PFSK-1 (cell line): ENCODE measurements around the gene PLEK.

ENCODE experiments used
- FOXP2 ChIP-seq: optimal IDR thresholded peaks from 2 replicates; pipeline ENCODE3; 2011; ENCODE audit warnings: borderline replicate concordance, control low read depth, inconsistent platforms; ENCODE audit not compliant: insufficient read depth; ENCODE audit errors: extremely low read length, extremely low read depth
- POLR2AphosphoS5 ChIP-seq: IDR thresholded peaks from 2 replicates; pipeline ENCODE4 v1.6.1; 2012; ENCODE audit warnings: low read depth, mild to moderate bottlenecking, control low read depth, low read length, moderate library complexity
- SIN3A ChIP-seq: IDR thresholded peaks from 2 replicates; pipeline ENCODE4 v1.6.1; 2012; ENCODE audit warnings: mild to moderate bottlenecking, low read length, moderate library complexity, borderline replicate concordance; ENCODE audit not compliant: insufficient read depth
- TAF1 ChIP-seq: IDR thresholded peaks from 2 replicates; pipeline ENCODE4 v1.6.1; 2012; ENCODE audit warnings: low read length, control low read depth, borderline replicate concordance; ENCODE audit not compliant: insufficient read depth
- TF ChIP-seq, protein P1 (sequence below), 2 experiments: IDR thresholded peaks; 2 replicates each; pipeline versions ENCODE4 v1.6.1 to v1.8.0; 2011 to 2012; ENCODE audit warnings: low read depth in 2 of 2, low read length in 2 of 2, control low read depth in 1 of 2, inconsistent platforms in 1 of 2, mild to moderate bottlenecking in 1 of 2, moderate library complexity in 1 of 2; ENCODE audit not compliant: insufficient read depth in 1 of 2

Gene PLEK

DNA sequence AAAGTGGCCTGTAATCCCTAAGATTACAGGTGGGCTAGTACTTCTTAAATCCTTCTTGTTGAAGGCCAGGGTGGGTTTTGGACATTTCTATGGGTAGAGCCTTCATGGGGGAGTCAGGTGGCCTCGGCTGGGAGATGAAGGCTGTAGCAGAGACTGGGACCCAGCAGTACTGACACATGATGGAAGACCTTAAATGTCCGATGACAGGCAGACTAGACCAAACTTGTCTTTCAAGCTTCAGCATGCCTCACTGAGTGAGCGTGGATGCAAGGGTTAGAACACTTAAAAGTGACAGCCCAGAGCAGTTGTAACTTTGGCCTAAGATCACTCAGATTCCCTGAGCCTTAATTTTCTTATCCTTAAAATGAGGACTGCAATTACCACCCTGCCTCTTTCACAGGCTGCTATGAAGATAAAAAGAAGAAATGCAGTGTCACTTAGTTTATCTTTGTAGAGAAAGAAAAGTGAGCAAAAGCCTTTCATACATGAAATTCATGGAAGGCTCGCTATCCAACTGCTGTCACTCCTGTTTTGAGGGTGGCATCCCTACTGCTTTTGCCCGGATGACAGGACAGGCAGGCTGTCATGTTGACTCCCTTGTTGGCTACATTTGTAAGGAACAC, 19.5 kb downstream of the PLEK start:
- TF ChIP-seq SIN3A (no peak), POLR2AphosphoS5 (no peak), FOXP2 (no peak), TAF1 (no peak)
- TF ChIP-seq, protein P1, sequence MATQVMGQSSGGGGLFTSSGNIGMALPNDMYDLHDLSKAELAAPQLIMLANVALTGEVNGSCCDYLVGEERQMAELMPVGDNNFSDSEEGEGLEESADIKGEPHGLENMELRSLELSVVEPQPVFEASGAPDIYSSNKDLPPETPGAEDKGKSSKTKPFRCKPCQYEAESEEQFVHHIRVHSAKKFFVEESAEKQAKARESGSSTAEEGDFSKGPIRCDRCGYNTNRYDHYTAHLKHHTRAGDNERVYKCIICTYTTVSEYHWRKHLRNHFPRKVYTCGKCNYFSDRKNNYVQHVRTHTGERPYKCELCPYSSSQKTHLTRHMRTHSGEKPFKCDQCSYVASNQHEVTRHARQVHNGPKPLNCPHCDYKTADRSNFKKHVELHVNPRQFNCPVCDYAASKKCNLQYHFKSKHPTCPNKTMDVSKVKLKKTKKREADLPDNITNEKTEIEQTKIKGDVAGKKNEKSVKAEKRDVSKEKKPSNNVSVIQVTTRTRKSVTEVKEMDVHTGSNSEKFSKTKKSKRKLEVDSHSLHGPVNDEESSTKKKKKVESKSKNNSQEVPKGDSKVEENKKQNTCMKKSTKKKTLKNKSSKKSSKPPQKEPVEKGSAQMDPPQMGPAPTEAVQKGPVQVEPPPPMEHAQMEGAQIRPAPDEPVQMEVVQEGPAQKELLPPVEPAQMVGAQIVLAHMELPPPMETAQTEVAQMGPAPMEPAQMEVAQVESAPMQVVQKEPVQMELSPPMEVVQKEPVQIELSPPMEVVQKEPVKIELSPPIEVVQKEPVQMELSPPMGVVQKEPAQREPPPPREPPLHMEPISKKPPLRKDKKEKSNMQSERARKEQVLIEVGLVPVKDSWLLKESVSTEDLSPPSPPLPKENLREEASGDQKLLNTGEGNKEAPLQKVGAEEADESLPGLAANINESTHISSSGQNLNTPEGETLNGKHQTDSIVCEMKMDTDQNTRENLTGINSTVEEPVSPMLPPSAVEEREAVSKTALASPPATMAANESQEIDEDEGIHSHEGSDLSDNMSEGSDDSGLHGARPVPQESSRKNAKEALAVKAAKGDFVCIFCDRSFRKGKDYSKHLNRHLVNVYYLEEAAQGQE (IDR thresholded peaks at IDR 0.05; ENCODE audit: insufficient read depth in 1 of 2, low read depth in 2 of 2, low read length in 2 of 2) = no peak

DNA sequence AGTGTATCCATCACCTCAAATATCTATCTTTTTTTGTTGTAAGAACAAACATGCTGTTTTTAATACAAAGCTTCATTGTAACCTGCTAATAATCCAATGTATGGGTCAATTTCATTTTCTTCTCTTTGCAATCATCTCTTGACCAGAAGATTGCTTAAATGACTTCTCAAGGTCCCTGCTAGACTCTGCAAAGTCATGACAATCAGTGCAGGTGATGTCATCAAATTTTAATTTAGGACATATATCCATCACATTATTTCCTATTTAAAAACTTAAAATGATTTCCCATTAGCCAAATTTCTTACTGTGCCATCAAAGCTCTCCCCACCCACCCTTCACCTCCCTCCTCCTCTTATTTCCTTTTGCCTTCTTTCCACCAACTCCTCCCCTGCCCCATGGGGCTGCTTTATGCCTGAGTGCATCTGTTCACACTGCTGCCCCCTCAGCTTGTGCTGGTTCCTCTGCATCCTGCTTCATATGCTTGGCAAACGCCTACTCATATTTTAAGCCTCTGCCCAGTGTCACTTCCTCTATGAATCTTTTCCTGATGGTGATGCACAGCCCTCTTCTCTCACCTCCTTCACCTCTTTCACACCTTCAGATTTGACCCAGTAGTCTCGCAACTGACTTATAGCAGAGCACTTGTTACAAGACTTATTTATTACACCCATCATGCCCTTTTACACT, 20.3 kb downstream of the PLEK start:
- TF ChIP-seq POLR2AphosphoS5 = no peak
- no peak for TF ChIP-seq FOXP2
- no peak for TF ChIP-seq TAF1
- no peak for TF ChIP-seq SIN3A
- TF ChIP-seq, protein P1 (IDR thresholded peaks at IDR 0.05; ENCODE audit: insufficient read depth in 1 of 2, low read depth in 2 of 2, low read length in 2 of 2) = no peak

DNA sequence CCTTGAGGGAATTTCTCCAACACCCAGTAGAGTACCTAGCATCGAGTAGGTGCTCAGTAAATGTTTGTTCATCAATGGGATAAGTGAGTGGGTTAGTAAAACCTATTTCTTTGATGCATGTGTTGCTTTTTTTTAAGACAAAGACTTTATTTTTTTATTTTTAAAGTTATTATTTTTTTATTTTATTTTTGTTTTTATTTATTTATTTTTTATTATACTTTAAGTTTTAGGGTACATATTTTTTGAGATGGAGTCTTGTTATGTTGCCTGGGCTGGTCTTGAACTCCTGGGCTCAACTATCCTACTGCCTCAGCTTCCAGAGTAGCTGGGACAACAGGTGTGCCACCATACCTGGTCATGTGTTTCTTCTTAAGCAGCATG, 20.8 kb downstream of the PLEK start:
- no peak for TF ChIP-seq SIN3A
- TF ChIP-seq, protein P1 (IDR thresholded peaks at IDR 0.05; ENCODE audit: insufficient read depth in 1 of 2, low read depth in 2 of 2, low read length in 2 of 2) = no peak
- TF ChIP-seq POLR2AphosphoS5 = no peak
- no peak for TF ChIP-seq FOXP2
- no peak for TF ChIP-seq TAF1

DNA sequence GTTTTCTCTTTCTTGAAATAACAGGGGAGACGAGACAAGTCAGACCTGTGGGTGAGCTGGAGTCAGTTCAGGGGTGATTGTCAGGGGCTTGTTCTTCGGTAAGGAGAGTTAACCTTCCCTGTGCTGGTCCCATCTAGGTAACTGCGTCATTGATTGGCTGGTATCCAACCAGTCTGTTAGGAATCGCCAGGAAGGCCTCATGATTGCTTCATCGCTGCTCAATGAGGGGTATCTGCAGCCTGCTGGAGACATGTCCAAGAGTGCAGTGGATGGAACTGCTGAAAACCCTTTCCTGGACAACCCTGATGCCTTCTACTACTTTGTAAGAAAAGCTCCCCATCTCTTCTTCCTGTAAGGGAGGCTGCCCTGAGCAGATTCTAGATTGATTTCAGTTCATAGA, 21.3 kb downstream of the PLEK start:
- TF ChIP-seq SIN3A (no peak), POLR2AphosphoS5 (no peak), FOXP2 (no peak), TAF1 (no peak)
- TF ChIP-seq, protein P1 (IDR thresholded peaks at IDR 0.05; ENCODE audit: insufficient read depth in 1 of 2, low read depth in 2 of 2, low read length in 2 of 2) = no peak
